Astrocyte of the hippocampus (primary cell): ENCODE data around the gene SAMD1.

Experiments used
- DNase-seq: peaks from one replicate; pipeline ENCODE4 v3.0.0; 2011; ENCODE audit warnings: low read depth, low spot score

Gene SAMD1

GRCh38 chr19:14089662-14090508, 666 bp downstream of the SAMD1 start:
- DNase-seq: peak; percentile 80

DNA sequence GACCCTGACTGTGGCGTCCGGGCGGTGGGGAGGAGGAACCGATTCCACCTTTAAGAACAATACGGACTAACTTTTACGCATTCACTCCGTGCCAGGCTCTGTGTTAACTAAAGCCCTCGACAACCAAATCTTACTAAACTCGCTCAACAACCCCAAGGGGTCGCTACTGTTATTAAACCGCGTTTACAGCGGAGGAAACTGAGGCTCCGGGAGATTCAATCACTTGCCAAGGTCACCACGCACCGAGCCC, 1.2 kb downstream of the SAMD1 start:
- peak; percentile 38 for DNase-seq

DNA sequence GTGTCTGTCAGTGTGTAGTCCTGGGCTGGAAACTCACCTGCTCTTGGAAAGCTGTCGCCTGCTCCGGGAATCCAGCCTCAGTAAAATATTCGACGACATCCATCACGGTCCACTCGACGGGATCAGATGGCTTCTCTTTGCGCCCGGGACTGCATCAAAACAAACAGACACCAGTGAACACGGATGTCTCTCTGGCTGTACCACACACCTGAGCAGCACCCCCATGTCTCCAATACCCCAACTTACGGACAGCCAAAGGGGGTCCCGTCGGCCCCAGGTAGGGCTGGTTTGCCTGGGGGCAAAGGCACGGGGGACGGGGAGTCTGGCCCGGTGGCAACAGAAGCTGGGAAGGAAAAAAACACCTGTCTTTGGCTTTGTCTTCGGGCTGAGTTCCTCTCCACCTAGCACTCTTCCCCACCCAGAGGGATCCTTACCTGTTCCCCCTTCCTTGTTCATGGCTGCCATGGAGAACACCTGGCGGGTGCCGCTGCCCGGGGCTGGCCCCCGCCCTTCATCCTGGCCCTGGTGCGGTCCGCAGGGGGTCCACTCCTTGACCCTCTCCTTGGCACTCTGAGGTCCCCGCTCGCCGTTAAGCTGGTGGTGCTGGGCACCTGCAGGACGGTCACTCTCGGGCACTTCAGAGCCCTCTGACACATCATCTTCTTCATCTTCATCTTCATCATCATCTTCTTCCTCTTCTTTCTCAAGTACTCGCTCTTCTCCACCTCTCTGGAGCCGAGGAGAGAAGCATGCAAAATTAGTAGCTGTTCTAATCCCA, 1.7 kb downstream of the SAMD1 start:
- DNase-seq: no peak

DNA sequence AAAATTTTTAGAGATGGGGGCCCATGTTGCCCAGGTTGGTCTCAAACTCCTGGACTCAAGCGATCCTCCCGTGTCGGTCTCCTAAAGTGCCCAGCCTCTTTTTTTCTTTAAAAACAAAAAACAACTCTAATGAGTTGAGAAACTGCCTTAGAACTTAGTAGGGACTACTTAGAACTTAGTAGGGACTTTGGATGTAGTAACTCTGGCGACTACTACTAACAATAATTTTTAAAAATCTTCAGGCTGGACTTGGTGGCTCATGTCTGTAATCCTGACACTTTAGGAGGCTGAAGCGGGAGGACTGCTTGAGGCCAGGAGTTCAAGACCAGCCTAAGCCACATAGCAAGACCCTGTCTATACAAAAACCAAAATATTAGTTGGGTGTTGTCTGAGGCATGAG, 4.5 kb downstream of the SAMD1 start:
- no peak for DNase-seq

DNA sequence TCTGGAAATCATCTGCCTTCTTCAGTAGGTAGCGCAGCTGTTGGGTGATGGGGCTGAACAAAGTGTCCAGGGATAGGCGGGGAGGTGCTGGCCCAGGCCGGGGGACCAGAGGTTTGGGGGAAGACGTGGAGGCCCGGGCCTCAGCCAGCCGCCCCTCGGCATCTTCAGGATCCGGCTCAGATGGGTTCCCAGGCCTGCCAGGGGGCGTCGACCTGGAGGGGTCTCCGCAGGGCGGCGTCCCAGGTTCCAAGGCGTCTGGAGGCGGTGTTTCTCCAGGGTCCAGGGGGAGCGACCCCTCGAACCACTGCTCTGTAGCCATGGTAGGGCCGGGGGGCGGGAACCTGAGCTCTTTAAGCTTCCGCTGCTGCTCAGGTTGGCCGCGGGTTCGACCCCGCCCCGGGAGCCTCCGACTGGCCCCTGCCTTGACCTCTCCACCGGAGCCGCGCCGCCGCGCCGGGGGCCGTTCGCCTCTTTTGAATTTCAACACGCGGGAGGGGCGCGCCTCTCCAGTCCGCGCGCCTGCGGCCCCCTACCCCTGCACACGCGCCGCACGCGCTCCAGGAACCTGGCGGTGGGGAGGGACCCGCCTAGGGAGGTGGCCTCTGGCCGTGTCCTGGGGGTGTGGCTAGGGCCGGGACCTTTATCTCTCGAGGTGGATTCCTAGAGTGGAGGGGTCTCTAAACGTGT, 5.1 kb downstream of the SAMD1 start, which contains the start of gene C19orf67:
TSS of gene C19orf67 (minus strand) at position 475 of the 687 bp plus-strand sequence. CDS start at position 319, 156 bp downstream.
- DNase-seq: no peak

DNA sequence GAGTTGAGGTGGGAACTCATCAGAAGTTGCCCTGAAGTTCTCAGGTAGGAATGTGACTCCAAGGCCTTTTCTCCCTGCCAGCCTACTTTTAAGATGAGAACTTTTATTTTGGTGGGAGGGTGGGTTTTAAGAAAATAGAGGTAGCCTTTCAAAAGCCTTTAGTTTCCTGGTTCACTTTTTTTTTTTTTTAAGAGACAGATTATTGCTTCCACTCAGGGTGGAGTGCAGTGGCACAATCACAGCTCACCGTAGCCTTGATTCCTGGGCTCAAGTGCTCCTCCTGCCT, 7.9 kb downstream of the SAMD1 start:
- DNase-seq: no peak

DNA sequence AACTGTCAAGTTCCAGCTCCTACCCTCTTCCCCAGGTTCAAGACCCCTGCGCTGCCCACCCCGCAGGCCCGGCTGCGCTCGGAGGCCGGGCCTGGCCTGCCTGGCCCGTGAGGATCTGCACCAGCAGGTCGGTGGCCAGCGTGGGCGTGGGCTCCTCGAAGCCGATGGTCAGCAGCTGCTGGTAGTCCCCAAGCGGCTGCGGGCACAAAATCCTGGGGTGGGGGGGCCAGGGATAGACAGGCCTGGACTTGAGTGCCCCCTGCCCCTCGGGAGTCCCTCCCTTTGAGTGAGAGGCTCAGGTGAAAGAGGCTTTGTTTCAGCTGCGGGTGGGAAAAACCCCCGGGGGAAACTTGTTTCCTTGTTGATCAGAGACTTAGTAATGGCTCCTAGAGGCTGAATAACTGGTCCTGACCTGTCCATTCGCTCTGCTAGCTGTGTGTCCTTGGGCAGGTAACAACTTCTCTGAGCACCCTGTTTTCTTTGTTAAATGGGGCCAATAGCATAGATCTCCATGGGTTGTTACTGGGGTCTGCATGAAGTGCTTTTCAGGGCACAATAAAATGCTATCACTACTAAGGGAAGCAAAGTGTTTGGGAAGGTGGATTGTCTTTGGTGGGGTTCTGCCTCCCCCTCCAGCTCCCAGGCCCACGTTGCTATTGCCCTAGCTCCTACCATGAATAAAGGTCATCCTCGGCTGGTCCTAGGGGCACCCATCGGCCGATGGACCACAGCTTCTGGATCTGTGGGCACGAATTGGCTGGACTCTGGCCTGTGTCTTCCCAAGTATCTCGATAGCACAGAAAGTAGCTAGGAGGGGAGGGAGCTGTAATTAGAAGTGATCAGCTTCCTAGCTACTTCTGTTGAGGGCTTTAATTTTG, 8.5 kb downstream of the SAMD1 start:
- DNase-seq: peak; percentile 59

- peak; percentile 100 for DNase-seq
These were observed 9.4 kb downstream of the SAMD1 start for GRCh38 chr19:14080887-14081796.

DNA sequence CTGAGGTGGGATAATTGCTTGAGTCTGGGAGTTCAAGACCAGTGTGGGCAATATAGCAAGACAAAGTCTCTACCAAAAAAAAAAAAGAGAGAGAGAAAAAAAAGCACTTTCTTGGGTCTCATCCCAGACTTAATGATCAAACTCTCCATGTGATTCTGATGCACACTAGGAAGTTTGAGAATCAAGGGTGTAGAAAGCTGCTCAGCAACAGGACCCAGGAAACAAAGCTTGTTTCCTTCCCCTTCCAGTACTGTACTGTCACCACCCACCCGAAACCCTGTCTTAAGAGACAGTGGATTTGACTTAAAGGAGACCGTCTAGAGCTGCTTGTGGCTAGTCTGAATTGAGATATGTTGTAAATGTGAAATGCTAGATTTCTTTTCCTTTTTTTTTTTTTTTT, 12.1 kb downstream of the SAMD1 start:
- no peak for DNase-seq

DNA sequence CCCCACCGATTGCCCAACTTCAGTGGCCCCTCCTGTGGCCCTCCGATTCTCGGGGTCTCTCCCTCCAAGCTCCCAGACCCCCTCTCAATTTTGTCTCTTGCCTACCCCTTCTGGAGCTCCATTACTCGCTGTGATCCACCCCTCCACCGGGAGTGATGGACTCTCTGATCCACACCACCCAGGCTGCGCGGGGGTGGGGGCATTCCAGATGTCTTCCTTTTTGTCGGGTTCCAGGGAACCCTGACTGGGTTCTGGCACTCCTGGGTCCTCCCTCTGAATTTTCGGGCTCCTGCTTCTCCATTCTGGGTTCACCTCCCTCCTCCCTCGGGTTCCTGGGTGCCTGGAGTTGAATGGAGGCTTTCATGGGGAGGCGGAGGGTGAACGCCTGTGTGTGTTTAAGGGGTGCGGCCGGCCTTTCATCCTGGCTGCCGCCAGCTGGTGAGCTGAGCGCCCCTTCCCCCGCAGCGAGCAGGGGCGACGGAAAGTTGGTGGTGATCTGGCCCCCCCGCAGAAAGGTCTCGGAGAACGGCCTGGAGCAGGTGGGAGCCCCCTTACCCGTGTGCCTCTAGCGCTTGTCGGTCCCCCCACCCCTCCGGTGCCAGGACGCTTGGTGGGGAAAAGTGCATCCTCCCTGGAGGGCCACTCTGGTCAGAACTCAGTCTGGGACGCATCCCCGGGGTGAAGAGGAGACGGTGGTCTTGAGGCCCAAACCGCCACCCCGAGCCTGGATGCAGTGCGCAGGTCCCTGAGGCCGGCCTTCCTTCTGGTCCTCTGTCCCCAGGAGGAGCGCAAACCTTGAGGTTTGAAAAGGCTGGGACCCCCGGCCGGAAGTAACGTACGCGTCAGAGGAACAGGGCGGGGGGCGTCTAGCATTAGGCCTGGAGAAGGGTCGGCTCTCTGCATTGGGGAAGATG, 16.4 kb downstream of the SAMD1 start:
- no peak for DNase-seq

GRCh38 chr19:14073261-14073924, 17.2 kb downstream of the SAMD1 start:
- peak; percentile 90 for DNase-seq

- no peak for DNase-seq
These were observed 17.9 kb downstream of the SAMD1 start, which contains the start of gene MISP3 for GRCh38 chr19:14072535-14073260. Gene MISP3 (plus strand): TSS chr19:14072786. CDS start chr19:14073310, 524 bp downstream.

DNA sequence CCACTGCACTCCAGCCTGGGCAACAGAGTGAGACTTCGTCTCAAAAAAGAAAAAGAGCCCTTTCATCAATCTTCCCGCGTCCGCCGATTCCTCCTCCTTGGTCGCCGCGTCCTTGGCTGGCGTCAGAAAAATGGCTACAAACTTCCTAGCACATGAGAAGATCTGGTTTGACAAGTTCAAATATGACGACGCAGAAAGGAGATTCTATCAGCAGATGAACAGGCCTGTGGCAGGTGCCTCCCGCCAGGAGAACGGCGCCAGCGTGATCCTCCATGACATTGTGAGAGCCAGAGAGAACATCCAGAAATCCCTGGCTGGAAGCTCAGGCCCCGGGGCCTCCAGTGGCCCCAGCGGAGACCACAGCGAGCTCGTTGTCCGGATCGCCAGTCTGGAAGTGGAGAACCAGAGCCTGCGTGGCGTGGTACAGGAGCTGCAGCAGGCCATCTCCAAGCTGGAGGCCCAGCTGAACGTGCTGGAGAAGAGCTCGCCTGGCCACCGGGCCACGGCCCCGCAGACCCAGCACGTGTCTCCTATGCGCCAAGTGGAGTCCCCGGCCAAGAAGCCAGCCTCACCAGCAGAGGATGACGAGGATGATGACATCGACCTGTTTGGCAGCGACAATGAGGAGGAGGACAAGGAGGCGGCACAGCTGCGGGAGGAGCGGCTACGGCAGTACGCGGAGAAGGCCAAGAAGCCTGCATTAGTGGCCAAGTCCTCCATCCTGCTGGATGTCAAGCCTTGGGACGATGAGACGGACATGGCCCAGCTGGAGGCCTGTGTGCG, 20.1 kb downstream of the SAMD1 start:
- DNase-seq: no peak

DNA sequence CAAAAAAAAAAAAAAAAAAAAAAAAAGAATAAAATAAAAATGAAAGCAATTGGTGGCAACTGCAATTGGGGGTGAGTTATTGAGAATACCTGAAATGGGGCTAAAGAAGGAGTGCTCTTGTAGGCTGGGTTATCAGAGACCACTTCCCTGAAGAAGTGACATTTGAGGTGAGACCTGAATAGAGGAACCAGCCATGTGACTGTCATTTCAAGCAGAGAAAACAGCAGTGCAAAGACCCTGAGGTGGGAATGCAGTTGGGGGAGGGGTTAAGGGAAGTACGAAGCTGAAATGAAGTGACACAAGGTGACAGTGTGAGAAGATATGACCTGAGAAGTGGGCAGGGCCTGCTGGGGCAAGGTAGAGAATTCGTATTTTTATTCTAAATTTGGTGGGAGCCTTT, 24.4 kb downstream of the SAMD1 start:
- DNase-seq: no peak

DNA sequence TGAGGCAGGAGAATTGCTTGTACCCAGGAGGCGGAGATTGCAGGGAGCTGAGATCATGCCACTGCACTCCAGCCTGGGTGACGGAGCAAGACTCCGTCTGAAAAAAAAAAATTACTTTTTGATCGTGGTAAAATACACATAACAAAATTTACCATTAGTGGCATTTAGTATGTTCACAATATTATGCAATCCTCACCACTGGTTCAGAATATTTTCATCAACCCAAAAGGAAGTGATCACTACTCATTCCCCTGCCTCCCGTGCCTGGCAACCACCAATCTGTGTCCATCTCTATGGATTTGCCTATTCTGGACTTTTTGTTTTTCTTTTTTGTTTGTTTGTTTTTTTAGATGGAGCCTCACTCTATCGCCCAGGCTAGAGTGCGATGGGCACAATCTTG, 27.4 kb downstream of the SAMD1 start:
- DNase-seq: no peak

GRCh38 chr19:14062558-14062855, 28.0 kb downstream of the SAMD1 start:
- no peak for DNase-seq

- no peak for DNase-seq
These were observed 28.6 kb downstream of the SAMD1 start, which contains the start of gene PALM3 for GRCh38 chr19:14061751-14062557. Gene PALM3 (minus strand): TSS chr19:14062076. CDS start chr19:14061980, 96 bp downstream.
